Urinary bladder (tissue), 4 donors: ENCODE results near the gene DLG1. TPM values are rescaled to one million over a fixed set of nuclear protein-coding genes. Genes with fewer than 3 reads are reported as not detected.

Source experiments
- DNase-seq: peaks from one replicate; pipeline ENCODE4 v3.0.0-alpha.2; 2015; ENCODE audit errors: extremely low spot score
- H3K27ac ChIP-seq: one replicate; pipeline ENCODE4 v1.5.1; 2013; ENCODE audit warnings: low read depth, mild to moderate bottlenecking, moderate library complexity
- H3K36me3 ChIP-seq: one replicate; pipeline ENCODE4 v1.6.1; 2013; ENCODE audit warnings: mild to moderate bottlenecking, moderate library complexity; ENCODE audit not compliant: insufficient read depth
- H3K4me1 ChIP-seq: one replicate; pipeline ENCODE4 v1.6.1; 2013; ENCODE audit warnings: mild to moderate bottlenecking, moderate library complexity; ENCODE audit not compliant: insufficient read depth
- H3K4me3 ChIP-seq: one replicate; pipeline ENCODE4 v1.5.1; 2013; ENCODE audit warnings: low read depth, low read length
- WGBS: extraction: QIAGEN DNeasy Blood & Tissue Kit; methylation state at CpG from one replicate; pipeline ENCODE4 v1.1.7; 2013; 5-methylcytosine and 5-hydroxymethylcytosine counted together
- polyA plus RNA-seq: library from polyadenylated mRNA; stranded (reverse); fragments of 200-250 nt; gene quantifications from one replicate; pipeline ENCODE4 v1.2.3, GENCODE V29; 2013
- total RNA-seq: library from RNA; depleted of rRNA; stranded (reverse); fragments of >200 nt; gene quantifications from one replicate; pipeline ENCODE4 v1.2.3, GENCODE V29; 2014
- donor health status: healthy with polysubstance abuse.
- donor health status: healthy.

The DLG1 gene
- total and polyA plus RNA-seq, 2 donors = 27.5 to 163 TPM

- 81% methylated on average over 1 of the region's 1 CpG for WGBS
- H3K36me3 ChIP-seq = peaks cover 4% of the 10 kb centered on the region
These were observed 59.6 kb downstream of the DLG1 start for GRCh38 chr3:197238842-197239241.

GRCh38 chr3:197237897-197238296 lies 60.5 kb downstream of the DLG1 start:
- no peak overlapping the region for H3K27ac ChIP-seq
- no peaks in the 10 kb centered on the region for H3K4me1 ChIP-seq
- DNase-seq = no peak
- WGBS = 90% methylated on average over 4 of the region's 4 CpGs
- H3K4me3 ChIP-seq = no peak overlapping the region
- peaks cover 4% of the 10 kb centered on the region for H3K36me3 ChIP-seq

More at GRCh38 chr3:197238842-197239241, 59.6 kb downstream of the DLG1 start:
- Histone ChIP-seq H3K4me1 (no peaks in the 10 kb centered on the region), H3K27ac (no peak overlapping the region), H3K4me3 (no peak overlapping the region)
- no peak for DNase-seq

- DNase-seq = no peak
- 96% methylated on average over 4 of the region's 4 CpGs for WGBS
- Histone ChIP-seq H3K4me3 (no peak overlapping the region), H3K36me3 (peaks cover 4% of the 10 kb centered on the region), H3K4me1 (no peaks in the 10 kb centered on the region), H3K27ac (no peak overlapping the region)
These were observed 62.0 kb downstream of the DLG1 start for GRCh38 chr3:197236362-197236761.

DNA sequence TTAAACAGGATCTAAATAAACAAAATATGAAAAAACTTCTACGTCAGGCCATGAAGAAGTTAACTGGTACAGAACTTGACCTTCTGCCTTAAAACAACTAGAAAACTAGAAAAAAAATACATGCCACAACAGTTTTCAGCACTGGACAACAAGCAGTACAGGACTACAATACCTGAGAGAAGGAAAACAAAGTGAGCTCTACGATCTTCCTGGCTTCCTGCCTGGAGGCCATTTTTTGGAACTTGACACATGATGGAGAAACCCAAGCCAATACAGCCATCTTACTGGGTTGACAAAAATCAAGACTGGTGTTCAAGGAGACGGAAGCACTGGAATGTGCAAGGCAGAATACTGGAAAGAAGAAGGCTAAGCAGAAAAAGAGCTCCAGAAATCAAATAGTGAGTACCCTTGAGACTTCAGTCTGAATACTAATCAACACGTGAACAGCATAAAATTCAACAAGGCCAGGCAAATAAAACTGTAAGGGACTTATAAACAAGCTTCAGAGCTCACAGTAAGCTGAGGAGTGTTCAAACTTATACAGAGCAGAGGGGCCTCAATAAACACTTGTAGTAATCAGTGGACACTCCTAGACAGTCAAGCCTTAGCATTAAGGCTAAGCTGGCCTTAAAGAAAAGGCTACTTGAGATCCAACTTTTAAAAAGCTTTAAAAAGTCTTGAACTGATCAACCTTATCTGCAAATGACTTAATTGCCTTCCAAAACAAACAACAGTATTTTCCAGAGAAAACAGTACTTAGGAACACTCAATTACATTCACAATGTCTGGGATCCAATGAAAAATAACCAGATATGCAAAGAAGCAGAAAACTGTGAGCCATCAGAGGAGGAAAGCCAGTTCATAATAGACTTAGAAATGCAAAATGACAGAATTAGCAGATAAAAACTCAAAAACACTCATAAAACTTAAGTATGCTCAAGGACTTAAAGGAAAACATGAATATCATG lies 63.2 kb downstream of the DLG1 start:
- Histone ChIP-seq H3K4me3 (no peak overlapping the region), H3K4me1 (no peaks in the 10 kb centered on the region), H3K36me3 (peaks cover 4% of the 10 kb centered on the region), H3K27ac (no peak overlapping the region)
- no peak for DNase-seq
- WGBS = 82% methylated on average over 4 of the region's 4 CpGs

- Histone ChIP-seq H3K4me3 (no peak overlapping the region), H3K36me3 (no peaks in the 10 kb centered on the region), H3K4me1 (no peaks in the 10 kb centered on the region), H3K27ac (no peak overlapping the region)
- 96% methylated on average over 7 of the region's 7 CpGs for WGBS
- DNase-seq = no peak
These were observed 67.1 kb downstream of the DLG1 start for GRCh38 chr3:197231321-197231720.

- H3K4me1 ChIP-seq = no peaks in the 10 kb centered on the region
- H3K4me3 ChIP-seq = no peak overlapping the region
- 73% methylated on average over 3 of the region's 3 CpGs for WGBS
- no peaks in the 10 kb centered on the region for H3K36me3 ChIP-seq
- no peak overlapping the region for H3K27ac ChIP-seq
- no peak for DNase-seq
These were observed 68.6 kb downstream of the DLG1 start for GRCh38 chr3:197229836-197230235.

GRCh38 chr3:197229178-197229577 lies 69.2 kb downstream of the DLG1 start:
- H3K36me3 ChIP-seq = no peaks in the 10 kb centered on the region
- WGBS = 88% methylated on average over 1 of the region's 1 CpG
- no peak overlapping the region for H3K4me3 ChIP-seq
- no peak for DNase-seq
- no peaks in the 10 kb centered on the region for H3K4me1 ChIP-seq
- H3K27ac ChIP-seq = no peak overlapping the region

DNA sequence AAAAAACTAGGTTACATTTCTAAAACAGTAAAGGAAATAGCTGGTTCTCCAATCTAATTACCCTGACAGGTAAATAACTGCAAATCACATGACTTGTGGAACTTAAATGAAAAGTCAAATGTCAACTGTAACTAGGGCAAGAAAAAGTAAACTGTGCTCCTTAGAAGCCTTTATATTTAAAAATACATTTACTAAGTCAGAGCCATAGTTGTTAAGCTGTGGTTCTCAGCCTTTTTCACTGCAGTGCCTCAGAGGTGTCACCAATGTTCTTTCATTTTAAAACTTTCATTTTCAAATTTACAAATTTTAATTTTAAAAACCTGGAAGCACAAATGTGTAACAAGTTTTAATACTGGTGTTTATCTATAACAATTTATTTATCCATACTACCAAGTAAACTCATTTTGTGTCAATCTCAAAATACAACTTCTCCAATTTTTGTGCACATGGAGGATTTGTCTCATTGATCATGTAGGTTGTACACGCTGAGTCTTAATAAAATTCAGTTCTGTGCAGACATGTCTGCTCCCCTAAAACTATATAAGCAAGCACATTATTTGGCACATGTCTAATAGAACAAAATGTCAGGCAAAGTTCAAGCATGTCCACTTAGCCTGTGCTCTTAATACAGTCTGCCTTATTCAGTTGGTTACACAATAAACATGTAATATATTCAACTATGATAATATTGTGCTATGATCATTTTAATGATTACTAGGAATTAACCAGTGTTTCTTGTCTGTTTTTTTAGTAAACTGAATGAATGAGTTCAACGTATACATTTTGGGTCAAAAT lies 70.4 kb downstream of the DLG1 start:
- Histone ChIP-seq H3K4me3 (no peak overlapping the region), H3K27ac (no peak overlapping the region), H3K36me3 (no peaks in the 10 kb centered on the region), H3K4me1 (no peaks in the 10 kb centered on the region)
- WGBS = 89% methylated on average over 2 of the region's 2 CpGs
- no peak for DNase-seq

- H3K36me3 ChIP-seq = no peaks in the 10 kb centered on the region
- WGBS = 48% methylated on average over 3 of the region's 3 CpGs
- no peak overlapping the region for H3K4me3 ChIP-seq
- H3K4me1 ChIP-seq = no peaks in the 10 kb centered on the region
- no peak for DNase-seq
- no peak overlapping the region for H3K27ac ChIP-seq
These were observed 72.2 kb downstream of the DLG1 start for GRCh38 chr3:197226179-197226578.

- H3K4me1 ChIP-seq = no peaks in the 10 kb centered on the region
- DNase-seq = no peak
- H3K36me3 ChIP-seq = no peaks in the 10 kb centered on the region
- H3K27ac ChIP-seq = no peak overlapping the region
- H3K4me3 ChIP-seq = no peak overlapping the region
- 85% methylated on average over 1 of the region's 1 CpG for WGBS
These were observed 72.8 kb downstream of the DLG1 start for GRCh38 chr3:197225579-197225978.

DNA sequence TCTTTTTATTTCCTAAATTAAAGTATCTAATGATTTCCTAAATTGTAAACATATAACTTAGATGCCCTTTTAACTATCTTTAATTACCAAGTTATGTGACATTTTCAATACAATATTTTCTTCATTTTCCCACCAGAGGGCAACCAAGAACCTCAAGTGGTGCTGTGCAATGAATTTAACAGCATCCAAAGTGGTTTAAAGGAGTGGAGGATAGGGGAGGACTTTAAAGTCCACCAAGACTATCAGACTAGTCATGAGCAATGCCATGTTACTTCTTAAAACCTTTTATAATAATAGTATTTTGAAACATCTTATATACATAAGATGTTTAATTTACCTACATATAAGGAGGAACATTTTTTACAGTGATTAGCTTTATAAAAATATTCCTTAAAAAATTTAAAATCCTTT lies 74.4 kb downstream of the DLG1 start:
- Histone ChIP-seq H3K4me3 (no peak overlapping the region), H3K4me1 (no peaks in the 10 kb centered on the region), H3K36me3 (no peaks in the 10 kb centered on the region), H3K27ac (no peak overlapping the region)
- no peak for DNase-seq

- WGBS = 41% methylated on average over 5 of the region's 5 CpGs
- Histone ChIP-seq H3K36me3 (no peaks in the 10 kb centered on the region), H3K27ac (no peak overlapping the region), H3K4me3 (no peak overlapping the region), H3K4me1 (no peaks in the 10 kb centered on the region)
- DNase-seq = no peak
These were observed 75.5 kb downstream of the DLG1 start for GRCh38 chr3:197222937-197223370.

GRCh38 chr3:197219619-197220018 lies 78.8 kb downstream of the DLG1 start:
- H3K4me3 ChIP-seq = no peak overlapping the region
- no peaks in the 10 kb centered on the region for H3K36me3 ChIP-seq
- WGBS = 93% methylated on average over 6 of the region's 6 CpGs
- no peaks in the 10 kb centered on the region for H3K4me1 ChIP-seq
- H3K27ac ChIP-seq = no peak overlapping the region
- no peak for DNase-seq

- WGBS = 65% methylated on average over 3 of the region's 3 CpGs
- no peaks in the 10 kb centered on the region for H3K36me3 ChIP-seq
- no peak for DNase-seq
- no peak overlapping the region for H3K27ac ChIP-seq
- H3K4me3 ChIP-seq = no peak overlapping the region
- H3K4me1 ChIP-seq = no peaks in the 10 kb centered on the region
These were observed 80.2 kb downstream of the DLG1 start for GRCh38 chr3:197218210-197218609.
